A549 (cell line): Measurements from ENCODE around the gene EVA1C. TPM values are rescaled to one million over a fixed set of nuclear protein-coding genes. Genes with fewer than 3 reads are reported as not detected.
A peak's percentile ranks its signal among the peaks of the same experiment; 100 is the strongest.

Experiments used
- ATAC-seq, 2 experiments: fragments of 200-7000 bp in 1 of 2; fragments of >200 bp in 1 of 2; cut with Nextera tagmentation in 1 of 2; cut with Tn5 transposase in 1 of 2; 3 replicates each; pipeline versions ENCODE4 v1.8.0 to v1.9.1; 2018 to 2020; ENCODE audit warnings: mild to moderate bottlenecking in 1 of 2, moderate library complexity in 1 of 2
- CTCF ChIA-PET: fragments of 300-600 bp; sonication (Branson Sonifier 250); formaldehyde crosslinking; extraction: SDS; loops from one replicate; lab custom pipeline; 2021; ENCODE audit warnings: antibody characterized with exemption, inconsistent platforms; lab: Yijun Ruan, JAX
- POLR2A ChIA-PET: fragments of 350-600 bp; formaldehyde crosslinking; extraction: SDS; loops from one replicate; lab custom pipeline; 2021; ENCODE audit warnings: antibody characterized with exemption, inconsistent platforms; lab: Yijun Ruan, JAX
- DNase-seq, 2 experiments: peaks; one replicate each; pipeline versions ENCODE4 v3.0.0 to v3.0.0-alpha.2; 2011 to 2016; ENCODE audit warnings: low read depth in 1 of 2, low spot score in 1 of 2
- FAIRE-seq: peaks from 2 replicates; lab custom pipeline; 2011; peaks lifted over from hg19 to GRCh38; lab: Jason Lieb, UNC
- H3K27ac ChIP-seq, 2 experiments: fragments of >200 bp; sonication (Bioruptor Twin); formaldehyde crosslinking; 3 replicates each; pipeline ENCODE4 v1.5.1; 2016 to 2017
- H3K4me1 ChIP-seq: fragments of >200 bp; sonication (Bioruptor Twin); formaldehyde crosslinking; 3 replicates; pipeline ENCODE4 v1.6.1; 2016
- H3K4me2 ChIP-seq: fragments of >200 bp; sonication (Bioruptor Twin); formaldehyde crosslinking; 3 replicates; pipeline ENCODE4 v1.6.1; 2016
- H3K4me3 ChIP-seq: fragments of >200 bp; sonication (Bioruptor Twin); formaldehyde crosslinking; 3 replicates; pipeline ENCODE4 v1.5.1; 2016
- H3K9me3 ChIP-seq: fragments of >200 bp; sonication (Bioruptor Twin); formaldehyde crosslinking; 3 replicates; pipeline ENCODE4 v1.6.1; 2016
- CBX2 ChIP-seq: fragments of 200-600 bp; sonication (generic); IDR thresholded peaks from 2 replicates; pipeline ENCODE4 v1.6.1; 2016; ENCODE audit warnings: low read depth, mild to moderate bottlenecking, borderline replicate concordance
- CBX8 ChIP-seq: fragments of 200-600 bp; sonication (generic); IDR thresholded peaks from 2 replicates; pipeline ENCODE4 v1.6.1; 2016
- EP300 ChIP-seq, 2 experiments: fragments of >200 bp; sonication (Bioruptor Twin); formaldehyde crosslinking; IDR thresholded peaks; 2 replicates in 1 of 2; 3 replicates in 1 of 2; pipeline ENCODE4 v1.6.1; 2016 to 2017
- ESRRA ChIP-seq: fragments of 150-350 bp; IDR thresholded peaks from 2 replicates; pipeline ENCODE4 v1.6.1; 2014; ENCODE audit warnings: mild to moderate bottlenecking, low read length, borderline replicate concordance
- FOSB ChIP-seq: fragments of 250-450 bp; sonication (Bioruptor Pico); IDR thresholded peaks from 2 replicates; pipeline ENCODE4 v1.5.0; 2020; ENCODE audit warnings: mild to moderate bottlenecking, moderate library complexity
- FOSL2 ChIP-seq, 2 experiments: fragments of 450-650 bp in 1 of 2; fragments of >200 bp in 1 of 2; sonication (Bioruptor Twin) in 1 of 2; formaldehyde crosslinking; IDR thresholded peaks; 2 replicates each; pipeline versions ENCODE4 v1.5.0 to v1.6.1; 2016 to 2020; ENCODE audit warnings: mild to moderate bottlenecking in 1 of 2, moderate library complexity in 1 of 2
- HDAC2 ChIP-seq: fragments of 200-600 bp; sonication (generic); IDR thresholded peaks from 2 replicates; pipeline ENCODE4 v1.6.1; 2016
- HOXA7 ChIP-seq: fragments of 250-450 bp; sonication (Bioruptor Pico); IDR thresholded peaks from 2 replicates; pipeline ENCODE4 v1.5.0; 2020; ENCODE audit warnings: mild to moderate bottlenecking, moderate library complexity
- HOXB13 ChIP-seq: fragments of 250-450 bp; sonication (Bioruptor Pico); IDR thresholded peaks from 2 replicates; pipeline ENCODE4 v1.5.0; 2020; ENCODE audit warnings: low read depth, mild to moderate bottlenecking, moderate library complexity
- JUN ChIP-seq, 2 experiments: fragments of >200 bp; sonication (Bioruptor Twin); formaldehyde crosslinking; IDR thresholded peaks; 2 replicates in 1 of 2; 3 replicates in 1 of 2; pipeline ENCODE4 v1.6.1; 2016 to 2017
- JUNB ChIP-seq: fragments of >200 bp; sonication (Bioruptor Twin); formaldehyde crosslinking; IDR thresholded peaks from 2 replicates; pipeline ENCODE4 v1.6.1; 2016
- KDM1A ChIP-seq: fragments of 200-600 bp; sonication (generic); IDR thresholded peaks from 2 replicates; pipeline ENCODE4 v1.6.1; 2016; ENCODE audit warnings: low read depth, mild to moderate bottlenecking
- MAZ ChIP-seq: fragments of 150-350 bp; IDR thresholded peaks from 2 replicates; pipeline ENCODE4 v1.6.1; 2014; ENCODE audit warnings: antibody characterized with exemption, low read depth, low read length, borderline replicate concordance
- MYC ChIP-seq: IDR thresholded peaks from 2 replicates; pipeline ENCODE4 v1.6.1; 2012; ENCODE audit warnings: mild to moderate bottlenecking, inconsistent platforms, low read length, improper control_type of control experiment, borderline replicate concordance
- PHF8 ChIP-seq: fragments of 200-600 bp; sonication (generic); IDR thresholded peaks from 2 replicates; pipeline ENCODE4 v1.6.1; 2016; ENCODE audit warnings: low read depth, mild to moderate bottlenecking, antibody characterized with exemption, moderate library complexity, borderline replicate concordance
- POLR2AphosphoS2 ChIP-seq: conservative IDR thresholded peaks from 2 replicates; pipeline ENCODE4 v1.6.1; 2012; ENCODE audit warnings: low read length, improper control_type of control experiment, inconsistent platforms
- SMC3 ChIP-seq: fragments of >200 bp; sonication (Bioruptor Twin); formaldehyde crosslinking; IDR thresholded peaks from 3 replicates; pipeline ENCODE4 v1.6.1; 2018; ENCODE audit warnings: inconsistent platforms
- TP53 ChIP-seq: fragments of 250-450 bp; sonication (Bioruptor Pico); IDR thresholded peaks from 2 replicates; pipeline ENCODE4 v1.5.0; 2021; ENCODE audit warnings: mild to moderate bottlenecking, moderate library complexity
- ZC3H11A ChIP-seq: fragments of 450-650 bp; IDR thresholded peaks from 2 replicates; pipeline ENCODE4 v1.6.1; 2014; ENCODE audit warnings: antibody characterized with exemption, mild to moderate bottlenecking
- ZNF302 ChIP-seq: fragments of 250-450 bp; sonication (Bioruptor Pico); IDR thresholded peaks from 2 replicates; pipeline ENCODE4 v1.9.0; 2021; ENCODE audit warnings: inconsistent platforms, mild to moderate bottlenecking, moderate library complexity
- WGBS: methylation state at CpG from one replicate; pipeline ENCODE4 v1.1.6; 2017; ENCODE audit errors: missing lambda C conversion rate; 5-methylcytosine and 5-hydroxymethylcytosine counted together
- polyA plus RNA-seq, 4 experiments: library from polyadenylated mRNA; depleted of rRNA in 3 of 4; stranded (reverse); fragments of >200 nt; fragmentation: RNase III in 1 of 4; extraction: RNeasy Plus Mini Kit Qiagen cat#74134 plus additional on column Dnase treatment in 1 of 4; gene quantifications; 2 replicates in 3 of 4; 3 replicates in 1 of 4; pipeline ENCODE4 v1.2.3, GENCODE V29; 2011 to 2017
- TF ChIP-seq, protein P1 (sequence below): IDR thresholded peaks from 2 replicates; pipeline ENCODE4 v1.6.1; 2012
- TF ChIP-seq, protein P2 (sequence below): fragments of >200 bp; sonication (Bioruptor Twin); formaldehyde crosslinking; IDR thresholded peaks from 2 replicates; pipeline ENCODE4 v1.6.1; 2016
- TF ChIP-seq, protein P3 (sequence below): IDR thresholded peaks from 2 replicates; pipeline ENCODE4 v1.6.1; 2012
- TF ChIP-seq, protein P4 (sequence below): fragments of 450-650 bp; IDR thresholded peaks from 2 replicates; pipeline ENCODE4 v1.6.1; 2014; ENCODE audit warnings: antibody characterized with exemption
- TF ChIP-seq, protein P5 (sequence below): fragments of 250-450 bp; sonication (Bioruptor Pico); IDR thresholded peaks from 2 replicates; pipeline ENCODE4 v1.5.0; 2020; ENCODE audit warnings: low read depth, mild to moderate bottlenecking, moderate library complexity
- TF ChIP-seq, protein P6 (sequence below): fragments of >200 bp; sonication (Bioruptor Twin); formaldehyde crosslinking; IDR thresholded peaks from 3 replicates; pipeline ENCODE4 v1.5.1; 2016
- TF ChIP-seq, protein P7 (sequence below): IDR thresholded peaks from 2 replicates; pipeline ENCODE4 v1.6.1; 2012; ENCODE audit warnings: low read depth, borderline replicate concordance

Gene EVA1C
- polyA plus RNA-seq, 2 of the 4 experiments (the other 2 are of a cell fraction), result 41.1 to 48.0 TPM

DNA sequence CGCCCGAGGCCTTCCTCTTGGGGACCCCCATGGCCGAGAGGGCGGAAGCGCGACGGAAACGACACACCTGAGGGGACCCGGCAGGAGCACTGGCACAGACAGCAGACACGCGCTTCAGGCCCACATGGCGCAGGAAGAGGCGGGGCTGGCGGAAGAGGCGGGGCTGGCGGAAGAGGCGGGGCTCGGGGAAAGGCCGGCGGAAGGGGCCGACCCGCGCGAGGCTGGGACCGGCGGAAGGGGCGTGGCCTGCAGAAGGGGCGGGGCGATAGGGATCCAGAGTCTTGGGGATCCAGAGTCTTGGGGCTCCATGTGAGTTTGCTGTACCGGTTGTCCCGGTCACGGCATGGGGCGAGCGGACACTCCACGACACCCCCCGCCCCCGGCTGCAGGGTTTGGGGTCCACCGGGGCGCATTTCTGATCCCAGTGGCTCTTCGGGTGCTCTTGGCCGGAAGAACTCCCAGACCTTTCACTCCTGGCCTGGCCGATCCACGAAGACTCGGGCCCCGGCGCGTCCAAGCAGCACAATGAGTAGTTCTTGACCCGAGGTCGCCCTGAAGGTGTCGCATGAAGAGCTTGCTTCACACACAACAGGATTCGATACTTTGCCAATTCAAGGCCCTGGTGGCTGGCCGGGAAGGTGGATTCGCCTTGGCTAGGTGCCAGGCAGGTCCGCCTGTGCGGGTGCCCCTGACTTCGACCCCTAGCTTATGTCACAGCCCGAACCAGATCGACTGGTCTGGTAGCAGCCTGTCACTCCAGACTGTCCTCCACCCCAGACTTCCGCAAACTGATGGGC lies 19.4 kb upstream of the EVA1C start, which contains the start of gene URB1 (continued):
- TF ChIP-seq EP300 (IDR thresholded peaks at IDR 0.05), result no peak
- no peak for TF ChIP-seq ESRRA
- TF ChIP-seq ZNF302 (CRISPR knock-in tag), result no peak
- TF ChIP-seq, protein P1, sequence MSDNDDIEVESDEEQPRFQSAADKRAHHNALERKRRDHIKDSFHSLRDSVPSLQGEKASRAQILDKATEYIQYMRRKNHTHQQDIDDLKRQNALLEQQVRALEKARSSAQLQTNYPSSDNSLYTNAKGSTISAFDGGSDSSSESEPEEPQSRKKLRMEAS, result peak; percentile 94
- TF ChIP-seq SMC3, result no peak
- no peak for TF ChIP-seq POLR2AphosphoS2
- no peak for TF ChIP-seq TP53
- no peak for TF ChIP-seq HOXB13 (CRISPR knock-in tag)
- TF ChIP-seq PHF8, result peak; percentile 54
- TF ChIP-seq, protein P2, sequence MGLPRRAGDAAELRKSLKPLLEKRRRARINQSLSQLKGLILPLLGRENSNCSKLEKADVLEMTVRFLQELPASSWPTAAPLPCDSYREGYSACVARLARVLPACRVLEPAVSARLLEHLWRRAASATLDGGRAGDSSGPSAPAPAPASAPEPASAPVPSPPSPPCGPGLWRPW, result no peak
- TF ChIP-seq ZC3H11A, result no peak
- TF ChIP-seq, protein P3, sequence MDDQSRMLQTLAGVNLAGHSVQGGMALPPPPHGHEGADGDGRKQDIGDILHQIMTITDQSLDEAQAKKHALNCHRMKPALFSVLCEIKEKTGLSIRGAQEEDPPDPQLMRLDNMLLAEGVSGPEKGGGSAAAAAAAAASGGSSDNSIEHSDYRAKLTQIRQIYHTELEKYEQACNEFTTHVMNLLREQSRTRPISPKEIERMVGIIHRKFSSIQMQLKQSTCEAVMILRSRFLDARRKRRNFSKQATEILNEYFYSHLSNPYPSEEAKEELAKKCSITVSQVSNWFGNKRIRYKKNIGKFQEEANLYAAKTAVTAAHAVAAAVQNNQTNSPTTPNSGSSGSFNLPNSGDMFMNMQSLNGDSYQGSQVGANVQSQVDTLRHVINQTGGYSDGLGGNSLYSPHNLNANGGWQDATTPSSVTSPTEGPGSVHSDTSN, result no peak
- TF ChIP-seq FOSL2 (IDR thresholded peaks at IDR 0.05), result no peak
- TF ChIP-seq FOSL2 (CRISPR knock-in tag; IDR thresholded peaks at IDR 0.05), result no peak
- TF ChIP-seq CBX8, result no peak
- TF ChIP-seq JUN (IDR thresholded peaks at IDR 0.05), result peak in 1 of 2 experiments; percentile 54; a peak in 2 of 5 replicates

DNA sequence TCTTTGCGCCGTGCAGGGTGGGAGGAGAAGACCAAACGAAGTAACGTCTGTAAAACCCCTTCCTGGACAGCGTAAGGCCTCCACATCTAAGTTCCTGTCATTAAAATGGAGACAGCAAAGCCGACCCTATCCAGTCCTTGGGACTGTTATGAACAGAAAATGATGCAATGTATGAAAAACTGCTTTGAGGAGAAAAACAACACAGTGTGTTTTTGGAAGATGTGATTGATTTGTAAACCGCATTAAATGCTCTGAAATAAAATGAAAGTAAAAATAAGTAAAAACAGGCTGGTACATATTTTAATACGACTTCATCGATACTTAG lies 18.9 kb upstream of the EVA1C start:
- TF ChIP-seq HOXA7 (no peak), HDAC2 (no peak), ZC3H11A (no peak), SMC3 (no peak), TP53 (no peak)
- no peak for FAIRE-seq
- ChIA-PET CTCF (interaction anchor here (1.1 to 1.4 kb wide), 2 partner anchors 14 to 176 kb away, joined by 3 read pairs; no protein-coding TSS in a partner anchor), POLR2A (no interaction called here)
- peak overlapping the region; percentile 76 for H3K4me2 ChIP-seq
- H3K4me1 ChIP-seq, result peaks cover 22% of the 10 kb centered on the region
- ATAC-seq, result no peak
- no peak for DNase-seq
- WGBS, result 23% methylated on average over 9 of the region's 9 CpGs
- H3K27ac ChIP-seq, result peak overlapping the region; percentile 75 to 97
- peak overlapping the region; percentile 100 for H3K4me3 ChIP-seq
- H3K9me3 ChIP-seq, result peaks cover 5% of the 10 kb centered on the region; the same call in 2 of the 3 replicates

DNA sequence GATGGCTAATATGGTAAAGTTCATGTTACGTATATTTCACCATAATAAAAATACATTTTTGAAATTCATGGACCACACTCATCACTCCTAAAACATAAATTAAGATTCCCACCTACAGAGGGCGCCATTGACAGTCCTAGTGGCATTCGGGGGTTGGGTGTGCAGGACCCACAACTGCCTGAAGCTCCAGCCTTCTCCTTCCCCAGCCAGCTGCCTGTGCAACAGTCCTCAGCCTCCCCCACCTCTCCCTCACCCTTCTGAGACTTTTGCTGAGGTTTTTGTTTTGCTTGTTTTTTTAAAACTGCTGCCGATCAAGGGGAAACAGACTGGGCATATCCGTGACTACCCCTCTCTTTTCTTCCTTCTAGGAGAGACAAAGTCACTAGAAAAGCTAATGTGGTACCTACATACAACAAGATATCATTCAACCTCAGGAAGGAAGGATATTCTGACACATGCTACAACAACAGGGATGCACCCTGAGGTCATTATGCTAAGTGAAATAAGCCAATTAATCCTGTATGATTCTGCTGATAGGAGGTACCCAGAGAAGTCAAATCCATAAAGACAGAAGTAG lies 9.2 kb upstream of the EVA1C start:
- FAIRE-seq (no peak), DNase-seq (peak; percentile 45 to 62), ATAC-seq (peak; percentile 81 to 94; a peak in 5 of 6 replicates)
- Histone ChIP-seq H3K4me2 (peak overlapping the region; percentile 51), H3K4me1 (peaks cover 10% of the 10 kb centered on the region), H3K27ac (peak overlapping the region; percentile 45 to 73; a peak in 5 of 6 replicates), H3K9me3 (no peaks in the 10 kb centered on the region), H3K4me3 (no peak overlapping the region)
- 24% methylated on average over 5 of the region's 5 CpGs for WGBS
- ChIA-PET CTCF (interaction anchor here (0.6 to 8.9 kb wide), 20 partner anchors 8 to 253 kb away, joined by 3 to 100 read pairs (median 3); no protein-coding TSS in a partner anchor), POLR2A (interaction anchor here (1.2 kb wide), 1 partner anchor 198 kb away, joined by 6 read pairs; no protein-coding TSS in a partner anchor)
- no peak for TF ChIP-seq CBX8
- TF ChIP-seq POLR2AphosphoS2, result no peak
- TF ChIP-seq HDAC2, result no peak
- TF ChIP-seq, protein P4, sequence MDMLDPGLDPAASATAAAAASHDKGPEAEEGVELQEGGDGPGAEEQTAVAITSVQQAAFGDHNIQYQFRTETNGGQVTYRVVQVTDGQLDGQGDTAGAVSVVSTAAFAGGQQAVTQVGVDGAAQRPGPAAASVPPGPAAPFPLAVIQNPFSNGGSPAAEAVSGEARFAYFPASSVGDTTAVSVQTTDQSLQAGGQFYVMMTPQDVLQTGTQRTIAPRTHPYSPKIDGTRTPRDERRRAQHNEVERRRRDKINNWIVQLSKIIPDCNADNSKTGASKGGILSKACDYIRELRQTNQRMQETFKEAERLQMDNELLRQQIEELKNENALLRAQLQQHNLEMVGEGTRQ, result no peak
- TF ChIP-seq ZC3H11A, result no peak
- TF ChIP-seq, protein P5, sequence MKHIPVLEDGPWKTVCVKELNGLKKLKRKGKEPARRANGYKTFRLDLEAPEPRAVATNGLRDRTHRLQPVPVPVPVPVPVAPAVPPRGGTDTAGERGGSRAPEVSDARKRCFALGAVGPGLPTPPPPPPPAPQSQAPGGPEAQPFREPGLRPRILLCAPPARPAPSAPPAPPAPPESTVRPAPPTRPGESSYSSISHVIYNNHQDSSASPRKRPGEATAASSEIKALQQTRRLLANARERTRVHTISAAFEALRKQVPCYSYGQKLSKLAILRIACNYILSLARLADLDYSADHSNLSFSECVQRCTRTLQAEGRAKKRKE (CRISPR knock-in tag), result no peak
- TF ChIP-seq MAZ, result no peak
- TF ChIP-seq, protein P6, sequence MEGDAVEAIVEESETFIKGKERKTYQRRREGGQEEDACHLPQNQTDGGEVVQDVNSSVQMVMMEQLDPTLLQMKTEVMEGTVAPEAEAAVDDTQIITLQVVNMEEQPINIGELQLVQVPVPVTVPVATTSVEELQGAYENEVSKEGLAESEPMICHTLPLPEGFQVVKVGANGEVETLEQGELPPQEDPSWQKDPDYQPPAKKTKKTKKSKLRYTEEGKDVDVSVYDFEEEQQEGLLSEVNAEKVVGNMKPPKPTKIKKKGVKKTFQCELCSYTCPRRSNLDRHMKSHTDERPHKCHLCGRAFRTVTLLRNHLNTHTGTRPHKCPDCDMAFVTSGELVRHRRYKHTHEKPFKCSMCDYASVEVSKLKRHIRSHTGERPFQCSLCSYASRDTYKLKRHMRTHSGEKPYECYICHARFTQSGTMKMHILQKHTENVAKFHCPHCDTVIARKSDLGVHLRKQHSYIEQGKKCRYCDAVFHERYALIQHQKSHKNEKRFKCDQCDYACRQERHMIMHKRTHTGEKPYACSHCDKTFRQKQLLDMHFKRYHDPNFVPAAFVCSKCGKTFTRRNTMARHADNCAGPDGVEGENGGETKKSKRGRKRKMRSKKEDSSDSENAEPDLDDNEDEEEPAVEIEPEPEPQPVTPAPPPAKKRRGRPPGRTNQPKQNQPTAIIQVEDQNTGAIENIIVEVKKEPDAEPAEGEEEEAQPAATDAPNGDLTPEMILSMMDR, result peak; percentile 61
- peak; percentile 66 for TF ChIP-seq SMC3
- no peak for TF ChIP-seq KDM1A
- no peak for TF ChIP-seq FOSB (CRISPR knock-in tag)
- TF ChIP-seq, protein P7, sequence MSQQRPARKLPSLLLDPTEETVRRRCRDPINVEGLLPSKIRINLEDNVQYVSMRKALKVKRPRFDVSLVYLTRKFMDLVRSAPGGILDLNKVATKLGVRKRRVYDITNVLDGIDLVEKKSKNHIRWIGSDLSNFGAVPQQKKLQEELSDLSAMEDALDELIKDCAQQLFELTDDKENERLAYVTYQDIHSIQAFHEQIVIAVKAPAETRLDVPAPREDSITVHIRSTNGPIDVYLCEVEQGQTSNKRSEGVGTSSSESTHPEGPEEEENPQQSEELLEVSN, result no peak
- no peak for TF ChIP-seq JUNB
- TF ChIP-seq MYC, result no peak
- TF ChIP-seq CBX2, result no peak
- TF ChIP-seq, protein P1, result no peak
